ENCODE data around the gene DNALI1.
"Not testable (repeated sequence)": the region's sequence is repeated elsewhere in the genome, so short reads cannot be mapped to it uniquely, and the experiment has no call there.

Gene DNALI1

GRCh38 chr1:37558411-37558810 is 1.7 kb downstream of the DNALI1 start:
- Histone ChIP-seq H4K8ac (ENCODE audit: low read depth, low read length) (no peak overlapping the region), H3K4me3 (ENCODE audit: low read length) (no peak overlapping the region), H2BK5ac (ENCODE audit: low read length) (no peak overlapping the region), H3K27ac (ENCODE audit: low read depth, low read length) (no peak overlapping the region), H2BK120ac (ENCODE audit: low read depth, low read length) (no peak overlapping the region), H2BK15ac (replicated peaks; ENCODE audit: low read depth) (no peak overlapping the region), H3K27me3 (ENCODE audit: insufficient read depth, low read length, poor library complexity) (no peaks in the 10 kb centered on the region), H3K4ac (ENCODE audit: low read depth, low read length) (no peak overlapping the region), H3K56ac (ENCODE audit: low read length) (no peak overlapping the region), H3K9ac (ENCODE audit: low read length) (no peak overlapping the region), H3K36me3 (ENCODE audit: control insufficient read depth, insufficient read depth, low read length) (no peaks in the 10 kb centered on the region), H4K5ac (ENCODE audit: low read length) (no peak overlapping the region), H3K79me2 (ENCODE audit: control insufficient read depth, insufficient read depth, low read length) (peaks cover 5% of the 10 kb centered on the region), H3K4me1 (ENCODE audit: control insufficient read depth, low read depth, low read length) (peaks cover 4% of the 10 kb centered on the region), H3K23ac (ENCODE audit: low read length) (no peak overlapping the region), H3K18ac (ENCODE audit: low read length) (no peak overlapping the region), H3K4me2 (ENCODE audit: low read length) (no peak overlapping the region), H2AK5ac (ENCODE audit: low read length) (no peak overlapping the region), H3K79me1 (ENCODE audit: low read length) (peaks cover 5% of the 10 kb centered on the region)
- no CpG with 5 or more reads among the region's 1 CpG for WGBS (ENCODE audit: extremely low coverage, insufficient coverage, low lambda C conversion rate)
- DNase-seq: no peak

DNA sequence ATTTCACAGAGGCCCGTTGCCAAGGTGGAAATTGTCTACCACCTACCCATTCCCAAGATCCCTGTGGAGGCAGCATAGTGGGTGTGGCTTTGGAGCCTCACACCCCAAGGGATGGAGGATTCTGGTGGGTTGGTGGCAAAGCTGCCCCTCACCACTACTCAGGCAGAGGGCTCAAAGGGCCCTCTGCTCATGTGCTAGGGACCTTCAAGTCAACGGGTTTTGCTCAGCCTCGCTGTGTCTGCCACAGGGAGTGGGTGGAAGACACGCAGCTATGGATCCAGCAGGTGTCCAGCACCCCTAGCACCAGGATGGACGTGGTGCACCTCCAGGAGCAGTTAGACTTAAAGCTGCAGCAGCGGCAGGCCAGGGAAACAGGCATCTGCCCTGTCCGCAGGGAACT is 2.3 kb downstream of the DNALI1 start:
- Histone ChIP-seq H3K9ac (ENCODE audit: low read length) (no peak overlapping the region), H3K18ac (ENCODE audit: low read length) (no peak overlapping the region), H3K4me3 (ENCODE audit: low read length) (no peak overlapping the region), H4K8ac (ENCODE audit: low read depth, low read length) (no peak overlapping the region), H2AK5ac (ENCODE audit: low read length) (no peak overlapping the region), H2BK5ac (ENCODE audit: low read length) (no peak overlapping the region), H3K4me2 (ENCODE audit: low read length) (no peak overlapping the region), H4K5ac (ENCODE audit: low read length) (no peak overlapping the region), H3K56ac (ENCODE audit: low read length) (no peak overlapping the region), H3K27me3 (ENCODE audit: insufficient read depth, low read length, poor library complexity) (no peaks in the 10 kb centered on the region), H3K4me1 (ENCODE audit: control insufficient read depth, low read depth, low read length) (peaks cover 3% of the 10 kb centered on the region), H2BK15ac (replicated peaks; ENCODE audit: low read depth) (no peak overlapping the region), H3K4ac (ENCODE audit: low read depth, low read length) (no peak overlapping the region), H3K23ac (ENCODE audit: low read length) (no peak overlapping the region), H2BK120ac (ENCODE audit: low read depth, low read length) (no peak overlapping the region), H3K36me3 (ENCODE audit: control insufficient read depth, insufficient read depth, low read length) (no peaks in the 10 kb centered on the region), H3K27ac (ENCODE audit: low read depth, low read length) (no peak overlapping the region), H3K79me2 (ENCODE audit: control insufficient read depth, insufficient read depth, low read length) (no peaks in the 10 kb centered on the region), H3K79me1 (ENCODE audit: low read length) (no peaks in the 10 kb centered on the region)
- no CpG with 5 or more reads among the region's 7 CpGs for WGBS (ENCODE audit: extremely low coverage, insufficient coverage, low lambda C conversion rate)
- DNase-seq: no peak

GRCh38 chr1:37559957-37560379 is 3.2 kb downstream of the DNALI1 start:
- H3K56ac ChIP-seq (ENCODE audit: low read length); H2BK5ac ChIP-seq (ENCODE audit: low read length); H3K18ac ChIP-seq (ENCODE audit: low read length); H3K79me1 ChIP-seq (ENCODE audit: low read length); H3K36me3 ChIP-seq (ENCODE audit: control insufficient read depth, insufficient read depth, low read length); H3K23ac ChIP-seq (ENCODE audit: low read length); H2BK15ac ChIP-seq (replicated peaks; ENCODE audit: low read depth); H3K4me1 ChIP-seq (ENCODE audit: control insufficient read depth, low read depth, low read length); H3K4me3 ChIP-seq (ENCODE audit: low read length); H2AK5ac ChIP-seq (ENCODE audit: low read length); DNase-seq; H3K9ac ChIP-seq (ENCODE audit: low read length); H3K4me2 ChIP-seq (ENCODE audit: low read length); H3K79me2 ChIP-seq (ENCODE audit: control insufficient read depth, insufficient read depth, low read length); H3K4ac ChIP-seq (ENCODE audit: low read depth, low read length); H2BK120ac ChIP-seq (ENCODE audit: low read depth, low read length); H3K27ac ChIP-seq (ENCODE audit: low read depth, low read length); H3K27me3 ChIP-seq (ENCODE audit: insufficient read depth, low read length, poor library complexity); H4K8ac ChIP-seq (ENCODE audit: low read depth, low read length); H4K5ac ChIP-seq (ENCODE audit: low read length): not testable (repeated sequence)
- no CpG with 5 or more reads among the region's 12 CpGs for WGBS (ENCODE audit: extremely low coverage, insufficient coverage, low lambda C conversion rate)

DNA sequence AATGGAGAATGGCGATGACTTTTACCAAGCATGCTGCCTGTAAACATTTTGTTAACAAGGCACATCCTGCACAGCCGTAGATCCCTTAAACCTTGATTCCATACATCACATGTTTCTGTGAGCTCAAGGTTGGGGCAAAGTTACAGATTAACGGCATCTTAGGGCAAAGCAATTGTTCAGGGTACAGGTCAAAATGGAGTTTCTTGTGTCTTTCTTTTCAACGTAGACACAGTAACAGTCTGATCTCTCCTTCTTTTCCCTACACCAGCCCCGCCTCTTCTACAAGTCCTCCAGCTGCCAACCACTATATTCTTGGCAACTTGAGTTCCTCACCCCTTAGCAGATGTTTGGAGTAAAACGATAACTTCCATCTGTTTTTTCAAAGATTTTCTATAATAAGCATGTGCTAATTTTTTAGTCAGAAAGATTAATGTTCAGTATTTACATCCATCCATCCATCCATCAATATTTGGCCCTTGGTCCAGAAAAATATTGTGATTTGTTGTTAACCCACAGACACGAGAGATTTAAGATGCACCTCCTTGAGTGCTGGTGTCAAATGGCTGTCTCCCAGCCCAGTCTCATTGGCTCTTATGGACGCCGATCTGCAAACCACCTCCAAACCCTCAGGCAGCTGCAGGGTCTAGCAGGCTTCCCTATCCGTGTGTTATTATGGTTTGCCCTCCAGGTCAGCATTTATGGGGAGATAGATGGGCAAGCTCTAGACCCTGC is 3.8 kb downstream of the DNALI1 start:
- Histone ChIP-seq H3K4me2 (ENCODE audit: low read length) (no peak overlapping the region), H2BK120ac (ENCODE audit: low read depth, low read length) (no peak overlapping the region)
- no CpG with 5 or more reads among the region's 10 CpGs for WGBS (ENCODE audit: extremely low coverage, insufficient coverage, low lambda C conversion rate)

DNA sequence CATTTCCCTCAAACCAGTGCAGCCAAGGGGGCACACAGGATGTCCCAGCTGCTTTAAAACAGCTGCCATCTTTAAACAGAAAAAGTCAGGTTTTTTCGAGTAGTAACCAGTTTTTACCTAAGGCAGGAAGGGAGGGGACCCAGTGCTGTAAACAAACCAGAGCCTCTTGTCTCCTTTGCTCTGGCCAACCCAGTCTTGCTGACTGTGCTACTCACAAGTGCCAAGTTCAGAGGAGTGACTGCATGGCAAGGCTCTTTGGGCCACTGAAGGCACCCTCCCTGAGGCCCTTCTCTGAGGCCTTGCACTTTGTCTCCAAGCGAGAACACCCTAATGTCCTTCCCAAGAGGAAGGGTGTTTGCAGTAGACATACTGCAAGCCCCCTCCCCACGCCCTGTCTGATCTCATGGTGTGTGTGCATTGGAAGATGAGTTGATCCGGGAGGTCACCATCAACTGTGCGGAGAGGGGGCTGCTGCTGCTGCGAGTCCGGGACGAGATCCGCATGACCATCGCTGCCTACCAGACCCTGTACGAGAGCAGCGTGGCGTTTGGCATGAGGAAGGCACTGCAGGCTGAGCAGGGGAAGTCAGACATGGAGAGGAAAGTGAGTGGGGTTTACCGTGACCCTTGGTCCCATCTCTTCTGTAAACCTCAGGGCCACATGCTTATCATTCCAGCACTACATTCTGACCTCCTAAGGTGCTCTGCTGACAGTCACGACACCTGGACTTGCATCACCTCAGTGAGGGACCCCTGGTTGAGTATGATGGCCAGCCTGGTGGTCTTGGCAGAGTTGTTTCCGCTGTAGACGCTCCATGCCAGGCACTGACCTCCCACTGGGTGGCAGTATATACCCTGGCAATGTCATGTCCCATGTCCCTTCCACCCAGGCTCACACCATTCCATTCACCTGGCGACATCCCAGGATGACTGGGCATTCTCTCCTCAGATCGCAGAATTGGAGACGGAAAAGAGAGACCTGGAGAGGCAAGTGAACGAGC is 4.7 kb downstream of the DNALI1 start:
- no peaks in the 10 kb centered on the region for H3K79me1 ChIP-seq (ENCODE audit: low read length)
- no peak overlapping the region for H3K9ac ChIP-seq (ENCODE audit: low read length)
- H3K27ac ChIP-seq (ENCODE audit: low read depth, low read length): no peak overlapping the region
- no CpG with 5 or more reads among the region's 21 CpGs for WGBS (ENCODE audit: extremely low coverage, insufficient coverage, low lambda C conversion rate)
- peaks cover 3% of the 10 kb centered on the region for H3K4me1 ChIP-seq (ENCODE audit: control insufficient read depth, low read depth, low read length)
- no peak overlapping the region for H4K5ac ChIP-seq (ENCODE audit: low read length)
- no peak overlapping the region for H3K4ac ChIP-seq (ENCODE audit: low read depth, low read length)
- no peaks in the 10 kb centered on the region for H3K27me3 ChIP-seq (ENCODE audit: insufficient read depth, low read length, poor library complexity)
- no peak overlapping the region for H3K18ac ChIP-seq (ENCODE audit: low read length)
- no peak overlapping the region for H3K23ac ChIP-seq (ENCODE audit: low read length)
- DNase-seq: peak; percentile 64
- no peak overlapping the region for H3K4me2 ChIP-seq (ENCODE audit: low read length)
- H3K79me2 ChIP-seq (ENCODE audit: control insufficient read depth, insufficient read depth, low read length): no peaks in the 10 kb centered on the region
- H2BK15ac ChIP-seq (replicated peaks; ENCODE audit: low read depth): no peak overlapping the region
- H3K36me3 ChIP-seq (ENCODE audit: control insufficient read depth, insufficient read depth, low read length): peaks cover 5% of the 10 kb centered on the region
- H2BK5ac ChIP-seq (ENCODE audit: low read length): no peak overlapping the region
- H2AK5ac ChIP-seq (ENCODE audit: low read length): no peak overlapping the region
- no peak overlapping the region for H3K4me3 ChIP-seq (ENCODE audit: low read length)
- H3K56ac ChIP-seq (ENCODE audit: low read length): no peak overlapping the region
- H2BK120ac ChIP-seq (ENCODE audit: low read depth, low read length): no peak overlapping the region
- no peak overlapping the region for H4K8ac ChIP-seq (ENCODE audit: low read depth, low read length)

More for the DNA sequence above, 3.8 kb downstream of the DNALI1 start:
- H3K79me2 ChIP-seq (ENCODE audit: control insufficient read depth, insufficient read depth, low read length): no peaks in the 10 kb centered on the region
- H3K18ac ChIP-seq (ENCODE audit: low read length): no peak overlapping the region
- H2AK5ac ChIP-seq (ENCODE audit: low read length): no peak overlapping the region
- H3K27ac ChIP-seq (ENCODE audit: low read depth, low read length): no peak overlapping the region
- no peak overlapping the region for H3K4ac ChIP-seq (ENCODE audit: low read depth, low read length)
- no peak overlapping the region for H2BK5ac ChIP-seq (ENCODE audit: low read length)
- H3K9ac ChIP-seq (ENCODE audit: low read length): no peak overlapping the region
- H3K27me3 ChIP-seq (ENCODE audit: insufficient read depth, low read length, poor library complexity): no peaks in the 10 kb centered on the region
- no peak overlapping the region for H3K56ac ChIP-seq (ENCODE audit: low read length)
- H4K8ac ChIP-seq (ENCODE audit: low read depth, low read length): no peak overlapping the region
- peaks cover 3% of the 10 kb centered on the region for H3K4me1 ChIP-seq (ENCODE audit: control insufficient read depth, low read depth, low read length)
- H3K79me1 ChIP-seq (ENCODE audit: low read length): no peaks in the 10 kb centered on the region
- no peak overlapping the region for H2BK15ac ChIP-seq (replicated peaks; ENCODE audit: low read depth)
- H4K5ac ChIP-seq (ENCODE audit: low read length): no peak overlapping the region
- no peaks in the 10 kb centered on the region for H3K36me3 ChIP-seq (ENCODE audit: control insufficient read depth, insufficient read depth, low read length)
- H3K4me3 ChIP-seq (ENCODE audit: low read length): no peak overlapping the region
- no peak for DNase-seq
- H3K23ac ChIP-seq (ENCODE audit: low read length): no peak overlapping the region
